NCI-H345 treated with DMSO at 0.1 percent for 48 hours (cell line): ENCODE data around the gene LETM1.

Experiments
- DNase-seq: peaks from one replicate; lab custom pipeline; 2025; ENCODE audit not compliant: unreplicated experiment; lab: John Stamatoyannopoulos, UW

Gene LETM1

DNA sequence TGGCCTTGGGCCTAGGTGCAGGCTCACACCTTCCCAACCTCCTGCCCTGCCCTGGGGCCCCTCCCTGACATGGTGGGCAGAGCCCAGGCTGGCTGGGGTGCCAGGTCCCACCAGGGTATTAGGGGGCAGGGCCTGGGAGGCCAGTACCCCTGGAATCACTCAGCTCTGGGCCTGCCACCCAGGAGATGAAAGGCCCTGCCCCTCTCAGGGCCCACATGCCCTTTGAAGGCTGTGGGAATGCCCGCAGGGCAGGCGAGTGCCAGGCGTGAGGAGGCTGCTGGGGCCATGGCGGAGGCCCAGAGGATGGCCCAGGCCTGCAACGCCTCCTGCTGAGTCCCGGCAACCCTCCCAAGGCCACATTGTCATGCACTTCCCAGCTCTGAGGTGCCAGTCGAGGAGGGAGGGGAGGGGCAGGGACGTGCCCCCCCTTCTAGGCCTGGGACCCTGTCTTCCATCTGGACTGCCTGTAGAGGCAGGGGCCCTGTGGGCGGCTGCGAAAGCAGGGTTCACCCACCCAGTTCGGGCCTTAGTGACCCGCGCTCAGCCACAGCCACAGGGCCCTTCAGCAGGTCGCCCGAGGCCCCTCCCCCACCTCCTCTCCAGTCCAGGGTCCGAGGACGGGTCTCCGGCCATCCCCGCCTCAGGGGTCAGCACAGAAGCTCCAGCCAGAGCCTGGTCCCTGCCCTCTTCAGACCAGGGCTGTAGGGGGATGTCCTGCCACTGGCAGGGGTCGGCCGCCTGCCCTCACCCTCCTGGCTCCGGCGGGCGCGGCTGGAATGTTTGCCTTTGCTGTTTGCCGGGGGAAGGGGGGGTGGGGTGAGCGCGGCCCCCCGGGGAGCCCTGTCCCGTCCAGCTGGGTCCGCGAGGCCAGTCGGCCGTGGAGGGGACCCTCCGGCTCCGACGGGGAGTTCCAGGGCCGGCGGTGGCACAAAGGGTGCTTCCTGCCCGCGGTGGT is 89.6 kb downstream of the LETM1 start:
- no peak for DNase-seq

DNA sequence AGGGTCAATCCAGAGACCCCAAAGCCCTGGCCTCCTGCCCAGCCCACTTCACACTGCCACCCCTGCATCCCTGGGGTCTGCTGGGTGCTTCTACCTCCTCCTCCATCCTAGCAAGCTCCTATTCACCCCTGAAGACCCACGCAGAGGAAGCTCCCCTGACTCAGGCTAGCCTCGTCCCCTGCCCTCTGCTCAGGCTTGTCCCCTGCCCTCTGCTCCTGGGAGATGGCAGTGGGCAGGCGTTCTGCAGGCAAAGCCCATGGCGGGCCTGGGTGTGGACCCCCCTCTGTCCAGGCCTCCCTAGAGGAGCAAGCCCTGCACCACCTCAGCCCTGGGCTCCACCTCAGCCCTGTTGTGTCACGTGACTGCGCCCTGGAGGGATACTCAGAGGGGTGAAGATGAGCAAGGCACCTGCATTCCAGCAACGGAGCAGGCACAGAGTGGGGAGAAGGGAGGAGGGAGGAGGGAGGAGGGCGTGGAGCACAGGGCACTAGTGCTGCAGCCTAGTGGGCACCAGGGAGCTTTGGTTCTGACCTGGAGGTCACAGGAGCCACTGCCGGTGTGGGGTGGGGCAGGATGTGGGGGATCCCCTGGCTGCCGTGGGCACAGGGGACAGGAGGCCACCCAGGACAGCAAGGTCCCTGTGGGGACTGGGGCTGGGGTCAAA is 90.4 kb downstream of the LETM1 start:
- no peak for DNase-seq

DNA sequence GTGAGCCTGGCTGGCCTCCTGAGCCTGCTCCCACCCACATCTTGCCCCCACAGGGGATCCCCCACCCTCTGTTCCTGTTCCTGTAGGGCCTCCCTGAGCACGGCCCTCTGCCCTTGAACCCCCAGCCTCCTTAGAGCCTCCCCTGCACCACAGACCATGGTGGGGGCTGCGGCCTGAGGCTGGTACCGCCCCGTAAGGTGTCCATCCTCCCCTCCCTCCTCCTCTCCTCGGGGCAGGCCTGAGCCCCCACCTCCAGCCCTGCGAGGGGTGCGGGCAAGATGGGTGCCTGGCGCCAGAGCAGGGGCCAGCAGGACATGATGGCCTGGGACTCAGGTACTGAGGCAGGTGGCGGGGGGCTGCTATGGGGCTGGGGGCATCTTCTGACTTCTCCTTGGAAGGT is 91.3 kb downstream of the LETM1 start:
- no peak for DNase-seq

DNA sequence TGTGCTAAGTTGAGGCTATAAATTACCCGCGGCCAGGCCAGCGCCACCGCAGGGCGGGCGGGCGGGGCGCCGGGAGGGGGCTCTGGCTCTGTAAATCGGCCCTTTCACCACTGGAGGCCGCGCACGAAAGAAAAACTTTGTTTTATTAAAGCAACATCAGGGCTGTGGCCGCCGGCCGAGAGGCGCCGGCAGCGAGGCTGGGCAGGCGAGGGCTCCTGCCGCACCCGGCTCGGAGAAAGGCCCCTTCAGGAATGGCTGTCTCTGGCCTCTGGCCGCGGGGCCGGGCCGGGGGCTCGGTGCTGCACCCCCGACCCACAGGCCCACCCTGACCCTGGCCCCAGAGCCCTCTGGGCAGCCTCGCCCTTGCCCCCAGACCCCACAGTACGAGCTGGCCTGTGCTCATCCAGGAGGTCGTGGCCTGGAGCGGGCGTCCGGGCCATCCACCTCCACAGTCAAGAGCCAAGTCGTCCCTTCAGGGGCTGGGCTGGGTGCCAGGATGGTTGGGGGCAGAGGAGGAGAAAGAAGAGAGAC is 92.3 kb downstream of the LETM1 start:
- DNase-seq: no peak

DNA sequence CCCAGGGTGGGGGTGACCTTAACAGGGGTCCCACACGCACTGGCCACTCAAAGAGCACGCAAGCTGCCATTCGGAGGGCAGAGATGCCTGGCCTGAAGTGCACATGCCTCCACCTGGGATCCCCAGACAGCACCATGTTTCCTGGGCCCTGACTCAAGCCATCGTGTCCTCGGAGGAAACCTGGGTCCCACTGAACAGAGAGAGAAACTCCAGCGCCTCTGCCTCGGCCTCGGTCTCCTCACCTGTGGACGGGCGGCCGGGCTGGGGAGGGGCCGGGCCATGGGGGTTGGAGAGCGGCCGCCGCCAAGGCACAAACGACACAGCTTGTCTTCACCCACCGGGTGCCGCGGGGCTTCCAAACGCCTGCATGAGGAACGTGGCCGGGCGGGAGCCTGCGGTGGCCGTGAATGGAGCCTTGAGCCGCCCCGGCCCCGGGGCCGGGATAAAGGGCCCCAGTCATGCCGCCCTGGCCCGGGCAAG is 92.8 kb downstream of the LETM1 start:
- DNase-seq: no peak

DNA sequence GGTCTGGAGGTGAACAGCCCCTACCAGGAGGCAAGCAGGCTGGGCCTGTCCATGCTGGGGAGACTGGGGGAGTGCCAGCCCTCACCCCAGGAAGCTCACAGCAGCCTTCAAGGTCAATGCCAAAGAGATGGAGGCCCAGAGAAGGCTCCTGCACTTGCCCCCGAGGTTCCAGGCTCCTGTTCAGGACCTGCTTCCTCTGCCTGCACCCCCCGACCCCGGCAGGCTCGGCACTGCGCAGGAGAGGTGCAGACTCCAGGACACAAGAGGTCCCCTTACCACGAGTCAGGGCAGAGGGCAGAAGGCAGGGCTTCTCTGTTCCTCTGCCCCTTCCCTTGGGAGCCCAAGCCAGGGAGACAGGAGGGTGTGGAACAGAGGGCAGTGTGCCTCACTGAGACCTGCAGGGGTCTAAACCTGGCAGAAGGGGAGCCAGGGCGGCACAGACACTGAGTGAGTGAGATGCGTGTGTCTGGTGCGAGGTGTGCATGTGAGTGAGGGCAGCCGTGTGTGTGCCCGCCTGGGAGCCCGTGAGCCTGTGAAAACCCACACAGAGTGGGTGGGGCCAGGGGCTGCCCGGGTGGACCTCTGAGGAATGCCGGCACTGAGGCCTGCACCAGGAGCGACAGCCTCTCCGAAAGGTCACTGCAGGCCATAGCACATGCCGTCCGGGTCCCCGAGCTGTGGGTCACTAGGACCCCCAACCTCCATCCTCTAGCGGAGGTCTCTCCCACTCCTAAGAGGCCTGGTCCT is 93.5 kb downstream of the LETM1 start:
- no peak for DNase-seq
